ENCODE measurements around the gene URAD.
A peak's percentile ranks its signal among the peaks of the same experiment; 100 is the strongest.

Gene URAD

GRCh38 chr13:27976362-27977091 lies 12.0 kb downstream of the URAD start:
- H3K27me3 ChIP-seq (ENCODE audit: insufficient read depth, low read length, poor library complexity), result peaks cover 86% of the 10 kb centered on the region
- H3K18ac ChIP-seq (ENCODE audit: low read length), result no peak overlapping the region
- H3K4ac ChIP-seq (ENCODE audit: low read depth, low read length), result no peak overlapping the region
- no peak overlapping the region for H2BK120ac ChIP-seq (ENCODE audit: low read depth, low read length)
- H3K79me2 ChIP-seq (ENCODE audit: control insufficient read depth, insufficient read depth, low read length), result no peaks in the 10 kb centered on the region
- H3K23ac ChIP-seq (ENCODE audit: low read length), result no peak overlapping the region
- no peaks in the 10 kb centered on the region for H3K79me1 ChIP-seq (ENCODE audit: low read length)
- no peak overlapping the region for H4K8ac ChIP-seq (ENCODE audit: low read depth, low read length)
- no peak overlapping the region for H2BK15ac ChIP-seq (replicated peaks; ENCODE audit: low read depth)
- no peaks in the 10 kb centered on the region for H3K36me3 ChIP-seq (ENCODE audit: control insufficient read depth, insufficient read depth, low read length)
- no peak overlapping the region for H4K5ac ChIP-seq (ENCODE audit: low read length)
- no CpG with 5 or more reads among the region's 12 CpGs for WGBS (ENCODE audit: extremely low coverage, insufficient coverage, low lambda C conversion rate)
- no peak overlapping the region for H3K9ac ChIP-seq (ENCODE audit: low read length)
- no peak overlapping the region for H3K27ac ChIP-seq (ENCODE audit: low read depth, low read length)
- H2BK5ac ChIP-seq (ENCODE audit: low read length), result no peak overlapping the region
- H3K4me3 ChIP-seq (ENCODE audit: low read length), result no peak overlapping the region
- no peak overlapping the region for H3K4me2 ChIP-seq (ENCODE audit: low read length)
- no peak overlapping the region for H3K56ac ChIP-seq (ENCODE audit: low read length)
- DNase-seq, result no peak
- no peak overlapping the region for H2AK5ac ChIP-seq (ENCODE audit: low read length)
- peaks cover 4% of the 10 kb centered on the region for H3K4me1 ChIP-seq (ENCODE audit: control insufficient read depth, low read depth, low read length)

GRCh38 chr13:27975564-27976361 lies 12.7 kb downstream of the URAD start:
- Histone ChIP-seq H3K18ac (ENCODE audit: low read length) (no peak overlapping the region), H3K56ac (ENCODE audit: low read length) (peak overlapping the region; percentile 11), H3K9ac (ENCODE audit: low read length) (no peak overlapping the region), H2AK5ac (ENCODE audit: low read length) (no peak overlapping the region), H2BK15ac (replicated peaks; ENCODE audit: low read depth) (no peak overlapping the region), H4K8ac (ENCODE audit: low read depth, low read length) (no peak overlapping the region), H3K27me3 (ENCODE audit: insufficient read depth, low read length, poor library complexity) (peaks cover 82% of the 10 kb centered on the region), H3K4me1 (ENCODE audit: control insufficient read depth, low read depth, low read length) (peaks cover 9% of the 10 kb centered on the region), H3K79me1 (ENCODE audit: low read length) (no peaks in the 10 kb centered on the region), H2BK120ac (ENCODE audit: low read depth, low read length) (no peak overlapping the region), H3K23ac (ENCODE audit: low read length) (no peak overlapping the region), H4K5ac (ENCODE audit: low read length) (no peak overlapping the region), H3K4me2 (ENCODE audit: low read length) (no peak overlapping the region), H2BK5ac (ENCODE audit: low read length) (no peak overlapping the region), H3K36me3 (ENCODE audit: control insufficient read depth, insufficient read depth, low read length) (no peaks in the 10 kb centered on the region), H3K4me3 (ENCODE audit: low read length) (no peak overlapping the region), H3K79me2 (ENCODE audit: control insufficient read depth, insufficient read depth, low read length) (no peaks in the 10 kb centered on the region), H3K4ac (ENCODE audit: low read depth, low read length) (no peak overlapping the region), H3K27ac (ENCODE audit: low read depth, low read length) (no peak overlapping the region)
- WGBS (ENCODE audit: extremely low coverage, insufficient coverage, low lambda C conversion rate), result no CpG with 5 or more reads among the region's 51 CpGs
- no peak for DNase-seq

GRCh38 chr13:27973961-27974662 lies 14.4 kb downstream of the URAD start:
- no peak overlapping the region for H2BK5ac ChIP-seq (ENCODE audit: low read length)
- H4K8ac ChIP-seq (ENCODE audit: low read depth, low read length), result no peak overlapping the region
- no peak overlapping the region for H3K4me2 ChIP-seq (ENCODE audit: low read length)
- H3K79me2 ChIP-seq (ENCODE audit: control insufficient read depth, insufficient read depth, low read length), result no peaks in the 10 kb centered on the region
- H3K4me3 ChIP-seq (ENCODE audit: low read length), result no peak overlapping the region
- H2BK120ac ChIP-seq (ENCODE audit: low read depth, low read length), result no peak overlapping the region
- H3K18ac ChIP-seq (ENCODE audit: low read length), result no peak overlapping the region
- H3K27me3 ChIP-seq (ENCODE audit: insufficient read depth, low read length, poor library complexity), result peaks cover 80% of the 10 kb centered on the region
- DNase-seq, result no peak
- H3K27ac ChIP-seq (ENCODE audit: low read depth, low read length), result no peak overlapping the region
- no peak overlapping the region for H2AK5ac ChIP-seq (ENCODE audit: low read length)
- no peak overlapping the region for H3K4ac ChIP-seq (ENCODE audit: low read depth, low read length)
- H3K23ac ChIP-seq (ENCODE audit: low read length), result no peak overlapping the region
- H3K4me1 ChIP-seq (ENCODE audit: control insufficient read depth, low read depth, low read length), result peaks cover 9% of the 10 kb centered on the region
- no peaks in the 10 kb centered on the region for H3K36me3 ChIP-seq (ENCODE audit: control insufficient read depth, insufficient read depth, low read length)
- H4K5ac ChIP-seq (ENCODE audit: low read length), result no peak overlapping the region
- H2BK15ac ChIP-seq (replicated peaks; ENCODE audit: low read depth), result no peak overlapping the region
- no peak overlapping the region for H3K9ac ChIP-seq (ENCODE audit: low read length)
- WGBS (ENCODE audit: extremely low coverage, insufficient coverage, low lambda C conversion rate), result no CpG with 5 or more reads among the region's 7 CpGs
- no peak overlapping the region for H3K56ac ChIP-seq (ENCODE audit: low read length)
- no peaks in the 10 kb centered on the region for H3K79me1 ChIP-seq (ENCODE audit: low read length)

- Histone ChIP-seq H3K4me1 (ENCODE audit: control insufficient read depth, low read depth, low read length) (peaks cover 7% of the 10 kb centered on the region), H3K56ac (ENCODE audit: low read length) (no peak overlapping the region), H3K79me1 (ENCODE audit: low read length) (no peaks in the 10 kb centered on the region), H3K4me2 (ENCODE audit: low read length) (no peak overlapping the region), H3K36me3 (ENCODE audit: control insufficient read depth, insufficient read depth, low read length) (no peaks in the 10 kb centered on the region), H3K79me2 (ENCODE audit: control insufficient read depth, insufficient read depth, low read length) (no peaks in the 10 kb centered on the region), H2AK5ac (ENCODE audit: low read length) (no peak overlapping the region), H3K27me3 (ENCODE audit: insufficient read depth, low read length, poor library complexity) (peaks cover 76% of the 10 kb centered on the region), H3K18ac (ENCODE audit: low read length) (no peak overlapping the region), H3K4ac (ENCODE audit: low read depth, low read length) (no peak overlapping the region), H4K5ac (ENCODE audit: low read length) (no peak overlapping the region), H2BK5ac (ENCODE audit: low read length) (no peak overlapping the region), H4K8ac (ENCODE audit: low read depth, low read length) (no peak overlapping the region), H3K4me3 (ENCODE audit: low read length) (no peak overlapping the region), H2BK120ac (ENCODE audit: low read depth, low read length) (no peak overlapping the region), H3K27ac (ENCODE audit: low read depth, low read length) (no peak overlapping the region), H3K9ac (ENCODE audit: low read length) (no peak overlapping the region), H3K23ac (ENCODE audit: low read length) (no peak overlapping the region), H2BK15ac (replicated peaks; ENCODE audit: low read depth) (no peak overlapping the region)
- WGBS (ENCODE audit: extremely low coverage, insufficient coverage, low lambda C conversion rate), result no CpG with 5 or more reads among the region's 5 CpGs
- DNase-seq, result no peak
Measured at GRCh38 chr13:27973291-27973690, 15.2 kb downstream of the URAD start.

GRCh38 chr13:27972478-27972820 lies 16.0 kb downstream of the URAD start:
- no CpG with 5 or more reads among the region's 2 CpGs for WGBS (ENCODE audit: extremely low coverage, insufficient coverage, low lambda C conversion rate)
- H3K36me3 ChIP-seq (ENCODE audit: control insufficient read depth, insufficient read depth, low read length), result no peaks in the 10 kb centered on the region
- no peak overlapping the region for H3K9ac ChIP-seq (ENCODE audit: low read length)
- no peak overlapping the region for H3K23ac ChIP-seq (ENCODE audit: low read length)
- no peak overlapping the region for H3K4me2 ChIP-seq (ENCODE audit: low read length)
- no peak overlapping the region for H3K27ac ChIP-seq (ENCODE audit: low read depth, low read length)
- no peaks in the 10 kb centered on the region for H3K79me2 ChIP-seq (ENCODE audit: control insufficient read depth, insufficient read depth, low read length)
- no peak overlapping the region for H2AK5ac ChIP-seq (ENCODE audit: low read length)
- no peak overlapping the region for H2BK15ac ChIP-seq (replicated peaks; ENCODE audit: low read depth)
- H2BK120ac ChIP-seq (ENCODE audit: low read depth, low read length), result no peak overlapping the region
- H3K4me3 ChIP-seq (ENCODE audit: low read length), result no peak overlapping the region
- H3K79me1 ChIP-seq (ENCODE audit: low read length), result no peaks in the 10 kb centered on the region
- DNase-seq, result no peak
- no peak overlapping the region for H3K18ac ChIP-seq (ENCODE audit: low read length)
- H3K4ac ChIP-seq (ENCODE audit: low read depth, low read length), result no peak overlapping the region
- peaks cover 7% of the 10 kb centered on the region for H3K4me1 ChIP-seq (ENCODE audit: control insufficient read depth, low read depth, low read length)
- H3K56ac ChIP-seq (ENCODE audit: low read length), result no peak overlapping the region
- no peak overlapping the region for H2BK5ac ChIP-seq (ENCODE audit: low read length)
- no peak overlapping the region for H4K5ac ChIP-seq (ENCODE audit: low read length)
- no peak overlapping the region for H4K8ac ChIP-seq (ENCODE audit: low read depth, low read length)
- H3K27me3 ChIP-seq (ENCODE audit: insufficient read depth, low read length, poor library complexity), result peaks cover 76% of the 10 kb centered on the region

Data from mesendoderm (in vitro differentiated cells).